NCI-H1048 (cell line): ENCODE results near the gene BRD4.
"Not testable (repeated sequence)": the region's sequence is repeated elsewhere in the genome, so short reads cannot be mapped to it uniquely, and the experiment has no call there.

ENCODE experiments used
- DNase-seq: peaks from one replicate; lab custom pipeline; 2025; lab: John Stamatoyannopoulos, UW

BRD4 gene

GRCh38 chr19:15332311-15332996 is at the start of gene BRD4:
Gene BRD4, minus strand, starts transcription at chr19:15332539. Its CDS starts 59,440 bp downstream, at chr19:15273099.
- peak; percentile 38 for DNase-seq

DNA sequence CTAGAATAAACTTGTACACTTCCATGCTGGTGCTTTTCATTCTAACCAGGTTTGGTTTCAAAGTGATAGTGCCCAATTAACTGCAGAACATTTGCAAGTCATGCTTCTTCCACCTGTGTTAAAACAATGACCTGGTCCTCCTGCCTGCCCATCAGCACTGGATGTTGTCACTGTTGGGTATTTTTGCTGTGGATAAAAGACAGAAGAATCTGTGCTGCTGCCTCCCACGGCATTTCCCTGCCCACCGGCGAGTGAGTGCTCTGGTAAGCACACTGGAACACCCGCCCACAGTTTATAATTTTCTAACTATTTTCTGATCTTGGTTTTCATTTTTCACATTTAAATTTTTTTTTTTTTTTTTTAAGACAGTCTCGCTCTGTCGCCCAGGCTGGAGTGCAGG is 49.5 kb upstream of the BRD4 start:
- DNase-seq = no peak

- DNase-seq = no peak
Observed at GRCh38 chr19:15381429-15381828, 49.1 kb upstream of the BRD4 start.

- no peak for DNase-seq
Observed at GRCh38 chr19:15379999-15380647, 47.8 kb upstream of the BRD4 start.

DNA sequence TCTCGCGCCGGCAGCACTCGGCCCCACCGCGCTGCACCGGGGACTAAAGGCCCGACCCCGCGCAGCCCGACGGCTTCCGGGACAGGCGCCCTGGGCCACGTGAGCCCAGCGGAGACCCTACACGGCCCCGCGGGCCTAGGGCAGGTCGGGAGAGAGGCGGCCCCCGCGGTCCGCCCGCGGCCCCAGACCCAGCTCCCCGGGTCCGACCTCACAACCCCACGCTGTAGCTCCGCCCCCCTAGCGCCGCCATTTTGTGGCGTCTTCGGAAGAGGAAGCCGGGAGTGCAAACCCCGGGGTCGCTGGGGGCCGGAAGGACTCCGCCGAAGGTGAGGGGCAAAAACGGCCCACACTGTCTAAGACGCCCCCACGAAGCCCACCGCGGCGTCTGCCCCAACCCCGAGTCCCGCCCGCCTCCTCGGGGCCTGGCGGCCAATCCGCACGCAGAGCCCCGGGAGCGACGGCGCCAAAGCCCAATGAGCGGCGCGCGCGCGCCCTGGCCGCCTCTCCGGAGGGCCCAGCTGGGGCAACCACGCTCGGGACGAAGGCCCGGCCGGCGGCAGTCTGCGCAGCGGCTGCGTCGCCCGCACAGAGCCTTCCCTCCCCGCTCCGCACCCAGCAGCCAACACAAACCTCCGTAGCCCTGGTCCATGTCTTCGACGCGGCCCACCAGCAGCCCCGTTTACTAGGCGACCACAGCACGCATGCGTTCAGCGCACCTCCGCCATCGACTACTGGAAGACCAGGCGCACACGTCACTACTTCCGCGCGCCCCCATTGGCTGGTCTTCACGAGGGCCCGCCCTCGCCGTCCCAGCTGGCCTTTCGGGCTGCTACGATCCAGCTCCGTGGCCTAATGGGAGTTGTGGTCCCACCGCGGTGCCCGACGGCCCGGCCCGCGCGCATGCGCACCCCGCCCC is 47.0 kb upstream of the BRD4 start, which contains the start of gene AKAP8:
AKAP8 (minus strand) TSS at position 705 of the 916 bp plus-strand sequence; CDS start at position 649, 56 bp downstream.
- DNase-seq = peak; percentile 94

DNA sequence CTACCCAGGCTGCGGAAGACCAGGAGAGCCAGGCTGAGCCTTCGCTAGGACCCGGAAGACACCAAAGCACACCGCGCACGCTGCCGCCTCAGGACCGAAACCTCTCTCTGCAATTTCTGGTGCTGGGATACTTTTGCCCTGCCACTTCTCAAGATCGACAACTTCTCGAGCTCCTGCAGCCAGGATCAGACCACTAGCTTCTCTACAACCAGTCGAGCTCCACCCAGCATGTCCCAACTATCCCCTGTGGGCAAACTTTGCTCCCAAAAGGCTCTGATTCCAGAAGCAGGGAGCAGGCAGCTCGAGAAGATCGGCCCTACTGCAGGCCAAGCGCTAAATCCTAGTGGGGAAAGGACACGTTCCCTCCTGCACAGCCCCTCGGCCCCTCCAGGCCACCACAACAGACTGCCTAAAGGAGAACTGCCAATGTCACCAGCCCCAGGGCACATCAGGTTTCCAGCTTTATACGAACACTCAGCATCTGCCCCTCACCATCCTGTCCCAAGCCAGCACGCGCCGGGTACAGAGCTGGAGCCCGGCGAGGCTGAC is 46.3 kb upstream of the BRD4 start:
- DNase-seq = no peak

GRCh38 chr19:15374796-15375440 is 42.6 kb upstream of the BRD4 start:
- DNase-seq = no peak

DNA sequence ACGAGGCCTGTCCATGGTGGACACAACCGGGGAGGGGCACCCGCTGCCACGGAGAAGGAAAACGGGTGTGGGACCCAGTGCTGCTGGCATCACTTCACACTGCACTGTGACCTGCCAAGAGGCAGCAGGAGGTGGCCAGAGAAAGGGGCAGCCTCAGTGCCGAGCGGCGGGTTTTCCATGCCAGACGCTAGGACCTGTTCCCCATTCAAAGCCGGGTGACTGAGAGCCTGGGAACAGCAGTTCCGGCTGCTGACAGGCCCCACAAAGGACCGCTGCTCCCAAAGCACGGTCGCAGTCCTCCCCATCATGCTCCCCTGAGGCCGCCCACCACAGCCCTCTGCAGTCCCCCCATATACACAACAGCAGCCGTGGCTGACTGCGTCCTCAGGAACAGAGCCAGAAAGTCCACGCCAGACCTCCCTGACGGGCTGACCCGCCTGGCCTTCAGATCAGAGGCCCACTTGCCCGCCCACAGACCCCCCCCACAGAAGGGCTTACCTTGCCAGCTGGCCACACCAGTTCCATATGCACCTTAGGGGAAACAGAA is 41.8 kb upstream of the BRD4 start:
- no peak for DNase-seq

DNA sequence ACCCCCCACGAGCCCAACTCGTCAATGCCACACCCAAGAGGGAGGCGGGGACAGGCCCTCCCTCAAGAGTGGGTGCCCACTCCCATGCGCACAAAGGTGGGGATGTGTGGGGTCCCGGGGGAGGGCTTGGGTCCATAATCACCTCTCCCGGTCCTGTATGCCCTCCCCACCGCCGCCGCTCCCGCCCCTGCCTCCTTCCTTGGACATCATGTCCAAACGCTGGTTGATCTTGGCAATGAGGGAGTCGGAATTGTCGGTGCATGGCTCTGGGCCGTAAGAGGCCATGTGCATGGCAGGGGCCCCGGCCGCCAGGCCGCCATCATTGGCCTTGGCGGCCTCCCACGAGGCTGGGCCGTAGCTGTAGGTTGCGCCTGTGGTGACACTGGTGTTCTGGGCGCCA is 41.3 kb upstream of the BRD4 start:
- DNase-seq = no peak

DNA sequence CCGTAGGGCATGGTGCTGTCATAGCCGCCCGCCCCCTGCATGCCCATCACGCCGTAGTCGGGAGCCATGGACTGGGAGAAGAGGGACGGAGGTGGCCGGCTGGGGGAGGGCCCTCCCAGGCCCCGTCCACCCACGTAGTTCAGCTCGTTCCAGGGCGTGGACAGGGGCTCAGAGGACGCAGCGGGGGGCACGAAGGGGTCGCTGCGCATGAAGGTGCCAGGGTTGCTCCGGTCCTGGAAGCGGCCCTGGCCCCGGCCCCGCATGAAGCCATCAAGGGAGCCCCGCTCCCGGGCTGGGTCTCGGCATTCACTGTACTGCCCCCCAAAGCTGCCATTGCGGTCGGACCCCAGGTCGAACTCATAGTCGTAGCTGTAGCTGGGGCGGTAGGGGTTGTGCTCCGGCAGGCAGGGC is 40.6 kb upstream of the BRD4 start:
- DNase-seq = no peak

- DNase-seq = no peak
Observed at GRCh38 chr19:15372470-15372869, 40.1 kb upstream of the BRD4 start.

DNA sequence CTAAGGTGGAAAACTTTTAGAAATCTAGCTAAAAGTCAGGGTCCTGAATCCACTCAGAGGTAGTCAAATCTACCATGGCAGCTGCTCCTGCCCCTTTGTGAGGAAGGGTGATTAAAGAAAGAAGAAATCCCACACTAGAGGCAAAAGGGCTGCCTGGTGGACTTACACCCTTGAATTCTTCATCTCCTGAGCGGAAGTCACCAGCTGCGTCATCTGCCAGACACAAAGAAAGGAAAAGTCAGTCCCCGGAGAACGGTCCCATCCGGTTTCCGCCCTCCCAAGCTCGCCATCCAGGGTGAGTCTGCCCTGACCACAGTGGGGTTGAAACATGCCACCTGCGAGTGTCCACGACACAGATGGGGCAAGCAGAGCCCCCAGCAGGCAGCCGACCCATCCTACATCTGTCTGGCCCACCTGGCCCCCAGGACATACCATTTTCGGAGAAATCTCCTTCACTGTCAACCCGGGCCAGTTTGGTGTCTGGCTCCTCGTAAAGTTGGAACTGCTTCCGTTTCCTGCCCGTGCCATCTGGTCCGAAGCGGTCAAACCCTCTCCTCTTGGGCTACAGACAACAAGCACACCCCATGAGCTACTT is 39.5 kb upstream of the BRD4 start:
- DNase-seq = no peak

DNA sequence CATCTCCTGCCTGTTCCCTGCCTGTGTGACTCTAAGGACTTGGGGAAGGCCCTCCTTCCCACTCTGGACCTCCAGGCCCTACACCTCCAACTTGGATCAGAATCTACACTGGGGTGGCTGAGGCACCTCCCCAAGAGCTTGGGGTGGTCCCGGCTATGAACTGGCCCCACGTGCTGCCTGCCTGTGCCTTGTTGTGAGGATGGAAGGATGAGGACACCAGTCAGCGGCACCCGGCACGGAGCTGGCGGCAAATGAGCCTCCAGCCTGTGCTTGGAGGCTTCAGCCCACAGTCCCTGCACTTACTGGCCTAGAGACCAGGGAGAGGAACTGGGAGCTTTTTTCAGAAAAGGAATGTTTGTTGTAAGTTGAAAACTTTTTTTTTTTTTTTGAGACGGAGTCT is 38.8 kb upstream of the BRD4 start:
- no peak for DNase-seq

- no peak for DNase-seq
Observed at GRCh38 chr19:15369594-15369891, 37.2 kb upstream of the BRD4 start.

DNA sequence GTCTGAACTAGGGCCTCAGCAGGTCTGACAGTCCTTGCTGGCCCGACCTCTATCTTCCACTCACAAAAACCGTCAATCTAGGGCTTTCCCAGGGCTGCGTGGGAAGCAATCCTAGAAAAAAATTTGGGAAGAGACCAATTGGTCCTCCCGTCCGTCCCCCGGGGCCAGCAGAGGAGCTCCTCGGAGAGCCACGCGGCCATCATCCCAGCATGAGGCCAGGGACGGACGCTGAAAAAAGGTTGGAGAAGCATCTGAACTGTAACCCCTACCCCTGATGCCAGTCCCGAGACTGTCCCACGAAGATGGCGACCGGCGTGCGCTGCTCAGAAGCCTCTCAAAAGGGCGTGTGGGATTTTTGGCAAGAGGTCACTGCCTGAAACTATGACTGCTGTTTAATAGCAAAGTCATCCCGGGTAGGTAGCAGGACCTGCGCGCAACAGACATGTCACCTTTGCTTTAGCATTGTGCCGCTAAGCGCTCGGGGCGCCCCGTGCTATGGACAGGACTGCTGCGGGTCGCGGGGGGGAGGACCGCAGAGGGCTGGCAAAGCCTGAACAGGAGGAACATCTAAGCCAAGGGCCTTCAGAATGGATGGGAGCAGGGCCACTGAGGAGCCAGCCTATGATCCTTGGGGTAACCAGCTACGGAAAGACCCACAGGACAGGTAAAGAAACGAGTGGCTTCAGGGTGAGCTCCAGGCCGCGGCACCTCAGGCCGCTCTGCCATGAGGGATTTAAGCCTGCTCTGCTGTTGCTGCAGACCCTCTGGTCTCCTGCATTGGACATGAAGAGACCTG is 36.7 kb upstream of the BRD4 start:
- DNase-seq = no peak

DNA sequence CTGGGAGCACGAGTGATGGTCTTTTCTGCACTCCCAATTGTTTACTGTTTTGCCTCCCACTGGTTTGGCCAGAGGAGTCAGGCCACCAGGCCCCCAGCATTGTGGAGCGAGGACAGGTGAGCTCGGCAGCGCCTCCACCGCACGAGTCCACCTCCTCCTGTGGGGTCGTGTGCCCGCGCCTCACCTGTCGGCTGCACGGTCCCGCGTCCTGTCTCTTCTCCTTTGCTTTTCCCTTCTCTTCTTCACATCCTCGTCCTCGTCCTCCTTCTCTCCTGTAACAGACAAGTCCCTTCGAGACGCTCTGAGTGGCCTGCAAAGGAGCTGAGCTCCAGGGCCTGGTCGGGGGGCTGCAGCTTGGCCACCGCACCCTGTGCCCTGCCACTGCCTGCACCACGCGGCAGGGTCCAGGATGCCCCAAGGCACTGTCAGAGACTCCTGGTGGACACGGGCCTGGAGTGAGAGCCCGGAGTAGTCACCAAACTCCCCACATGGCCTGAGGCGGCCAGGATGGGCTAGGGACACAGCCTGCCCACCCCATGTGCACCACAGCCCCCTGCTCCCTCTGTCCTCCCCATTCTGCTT is 35.8 kb upstream of the BRD4 start:
- no peak for DNase-seq

GRCh38 chr19:15367439-15367838 is 35.1 kb upstream of the BRD4 start:
- no peak for DNase-seq

DNA sequence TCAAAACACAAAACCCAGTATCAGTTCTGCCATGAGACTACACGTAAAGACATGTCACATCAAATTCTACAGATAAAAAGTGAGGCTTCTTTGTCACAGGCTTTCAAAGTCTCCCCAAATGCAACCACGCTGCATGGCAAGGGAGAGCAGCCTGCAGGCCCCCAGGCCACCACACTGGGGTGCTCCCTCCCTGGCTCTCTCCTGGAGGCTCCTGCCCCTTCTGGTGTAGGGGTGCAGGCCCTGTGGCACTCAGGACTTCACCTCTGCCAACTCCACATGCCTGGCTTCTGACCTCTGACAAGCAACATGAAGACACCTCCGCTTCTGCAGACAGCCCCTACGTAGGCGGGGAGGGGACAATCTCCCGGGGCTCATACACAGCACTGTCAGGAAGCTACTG is 32.9 kb upstream of the BRD4 start:
- DNase-seq = no peak

GRCh38 chr19:15363791-15364190 is 31.5 kb upstream of the BRD4 start:
- not testable (repeated sequence) for DNase-seq

DNA sequence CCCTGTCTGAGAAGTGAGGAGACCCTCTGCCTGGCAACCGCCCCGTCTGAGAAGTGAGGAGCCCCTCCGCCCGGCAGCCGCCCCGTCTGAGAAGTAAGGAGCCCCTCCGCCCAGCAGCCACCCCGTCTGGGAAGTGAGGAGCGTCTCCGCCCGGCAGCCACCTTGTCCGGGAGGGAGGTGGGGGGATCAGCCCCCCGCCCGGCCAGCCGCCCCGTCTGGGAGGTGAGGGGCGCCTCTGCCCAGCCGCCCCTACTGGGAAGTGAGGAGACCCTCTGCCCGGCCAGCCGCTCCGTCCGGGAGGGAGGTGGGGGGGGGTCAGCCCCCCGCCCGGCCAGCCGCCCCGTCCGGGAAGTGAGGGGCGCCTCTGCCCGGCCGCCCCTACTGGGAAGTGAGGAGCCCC is 30.7 kb upstream of the BRD4 start:
- not testable (repeated sequence) for DNase-seq
